ENCODE results near the gene PRPSAP2.

PRPSAP2 gene

DNA sequence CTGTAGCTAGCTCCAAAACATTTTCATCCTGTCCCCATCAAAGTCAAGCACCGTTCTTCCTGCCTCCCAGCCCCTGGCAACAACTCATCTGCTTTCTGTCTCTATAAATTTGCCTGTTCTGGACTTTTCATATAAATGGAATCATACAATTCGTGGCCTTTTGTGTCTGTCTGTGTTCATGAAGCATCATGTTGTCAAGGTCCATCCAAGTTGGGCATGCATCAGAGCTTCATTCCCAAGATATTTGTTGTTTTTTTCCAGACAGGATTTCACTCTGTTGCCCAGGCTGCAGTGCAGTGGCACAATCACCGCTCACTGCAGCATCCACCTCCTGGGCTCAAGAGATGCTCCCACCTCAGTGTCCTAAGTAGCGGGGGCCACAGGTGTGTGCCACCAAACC is 99.9 kb downstream of the PRPSAP2 start:
- Histone ChIP-seq H3F3A (ENCODE audit: control insufficient read depth, insufficient read depth) (no peaks in the 10 kb centered on the region), H3K4me3 (ENCODE audit: low read length) (no peak overlapping the region), H3K27ac (ENCODE audit: low read depth, low read length) (no peak overlapping the region), H3K4me2 (ENCODE audit: low read length) (no peak overlapping the region), H3K4me1 (ENCODE audit: control insufficient read depth, low read length) (peaks cover 7% of the 10 kb centered on the region), H4K20me1 (ENCODE audit: control insufficient read depth, insufficient read depth, low read depth, low read length) (no peaks in the 10 kb centered on the region), H3K27me3 (ENCODE audit: control insufficient read depth, low read length) (no peaks in the 10 kb centered on the region), H3K36me3 (ENCODE audit: control insufficient read depth, low read length) (no peaks in the 10 kb centered on the region), H3K79me2 (ENCODE audit: control insufficient read depth, low read length) (no peaks in the 10 kb centered on the region), H3K9me3 (ENCODE audit: control insufficient read depth, insufficient read depth, low read length) (no peaks in the 10 kb centered on the region), H3K9me2 (replicated peaks; ENCODE audit: control insufficient read depth, low read length) (no peaks in the 10 kb centered on the region)
- TF ChIP-seq, protein P1, sequence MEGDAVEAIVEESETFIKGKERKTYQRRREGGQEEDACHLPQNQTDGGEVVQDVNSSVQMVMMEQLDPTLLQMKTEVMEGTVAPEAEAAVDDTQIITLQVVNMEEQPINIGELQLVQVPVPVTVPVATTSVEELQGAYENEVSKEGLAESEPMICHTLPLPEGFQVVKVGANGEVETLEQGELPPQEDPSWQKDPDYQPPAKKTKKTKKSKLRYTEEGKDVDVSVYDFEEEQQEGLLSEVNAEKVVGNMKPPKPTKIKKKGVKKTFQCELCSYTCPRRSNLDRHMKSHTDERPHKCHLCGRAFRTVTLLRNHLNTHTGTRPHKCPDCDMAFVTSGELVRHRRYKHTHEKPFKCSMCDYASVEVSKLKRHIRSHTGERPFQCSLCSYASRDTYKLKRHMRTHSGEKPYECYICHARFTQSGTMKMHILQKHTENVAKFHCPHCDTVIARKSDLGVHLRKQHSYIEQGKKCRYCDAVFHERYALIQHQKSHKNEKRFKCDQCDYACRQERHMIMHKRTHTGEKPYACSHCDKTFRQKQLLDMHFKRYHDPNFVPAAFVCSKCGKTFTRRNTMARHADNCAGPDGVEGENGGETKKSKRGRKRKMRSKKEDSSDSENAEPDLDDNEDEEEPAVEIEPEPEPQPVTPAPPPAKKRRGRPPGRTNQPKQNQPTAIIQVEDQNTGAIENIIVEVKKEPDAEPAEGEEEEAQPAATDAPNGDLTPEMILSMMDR (IDR thresholded peaks at IDR 0.05; ENCODE audit: low read depth, low read length, poor library complexity, severe bottlenecking): no peak
- no peak for TF ChIP-seq EZH2phosphoT487 (IDR thresholded peaks at IDR 0.05; ENCODE audit: borderline replicate concordance, low read length)

- Histone ChIP-seq H3K4me3 (ENCODE audit: low read length) (no peak overlapping the region), H3K4me2 (ENCODE audit: low read length) (no peak overlapping the region), H3K9me3 (ENCODE audit: control insufficient read depth, insufficient read depth, low read length) (no peaks in the 10 kb centered on the region), H3K27me3 (ENCODE audit: control insufficient read depth, low read length) (no peaks in the 10 kb centered on the region), H3K36me3 (ENCODE audit: control insufficient read depth, low read length) (no peaks in the 10 kb centered on the region), H3K9me2 (replicated peaks; ENCODE audit: control insufficient read depth, low read length) (no peaks in the 10 kb centered on the region), H4K20me1 (ENCODE audit: control insufficient read depth, insufficient read depth, low read depth, low read length) (no peaks in the 10 kb centered on the region), H3F3A (ENCODE audit: control insufficient read depth, insufficient read depth) (no peaks in the 10 kb centered on the region), H3K79me2 (ENCODE audit: control insufficient read depth, low read length) (no peaks in the 10 kb centered on the region), H3K27ac (ENCODE audit: low read depth, low read length) (no peak overlapping the region), H3K4me1 (ENCODE audit: control insufficient read depth, low read length) (peaks cover 7% of the 10 kb centered on the region)
- TF ChIP-seq EZH2phosphoT487 (IDR thresholded peaks at IDR 0.05; ENCODE audit: borderline replicate concordance, low read length): no peak
- TF ChIP-seq, protein P1 (IDR thresholded peaks at IDR 0.05; ENCODE audit: low read depth, low read length, poor library complexity, severe bottlenecking): no peak
Observed at GRCh38 chr17:18958611-18959010, 100.7 kb downstream of the PRPSAP2 start.

- no peak overlapping the region for H3K4me3 ChIP-seq (ENCODE audit: low read length)
- H3K27ac ChIP-seq (ENCODE audit: low read depth, low read length): no peak overlapping the region
- H3K36me3 ChIP-seq (ENCODE audit: control insufficient read depth, low read length): no peaks in the 10 kb centered on the region
- no peaks in the 10 kb centered on the region for H3F3A ChIP-seq (ENCODE audit: control insufficient read depth, insufficient read depth)
- TF ChIP-seq EZH2phosphoT487 (IDR thresholded peaks at IDR 0.05; ENCODE audit: borderline replicate concordance, low read length): no peak
- TF ChIP-seq, protein P1 (IDR thresholded peaks at IDR 0.05; ENCODE audit: low read depth, low read length, poor library complexity, severe bottlenecking): no peak
- no peaks in the 10 kb centered on the region for H3K9me2 ChIP-seq (replicated peaks; ENCODE audit: control insufficient read depth, low read length)
- peaks cover 7% of the 10 kb centered on the region for H3K4me1 ChIP-seq (ENCODE audit: control insufficient read depth, low read length)
- H3K4me2 ChIP-seq (ENCODE audit: low read length): no peak overlapping the region
- no peaks in the 10 kb centered on the region for H3K79me2 ChIP-seq (ENCODE audit: control insufficient read depth, low read length)
- H3K9me3 ChIP-seq (ENCODE audit: control insufficient read depth, insufficient read depth, low read length): no peaks in the 10 kb centered on the region
- no peaks in the 10 kb centered on the region for H4K20me1 ChIP-seq (ENCODE audit: control insufficient read depth, insufficient read depth, low read depth, low read length)
- H3K27me3 ChIP-seq (ENCODE audit: control insufficient read depth, low read length): no peaks in the 10 kb centered on the region
Observed at GRCh38 chr17:18959071-18959844, 101.3 kb downstream of the PRPSAP2 start.

All from DOHH2 (cell line).